Esophagus muscularis mucosa (tissue), 4 donors: Measurements from ENCODE around the gene JPH3. TPM values are rescaled to one million over a fixed set of nuclear protein-coding genes. Genes with fewer than 3 reads are reported as not detected.

Experiments
- DNase-seq: peaks from one replicate; pipeline ENCODE4 v3.0.0-alpha.2; 2017; ENCODE audit errors: extremely low spot score
- H3K27ac ChIP-seq, 4 donors: fragments of 200-600 bp; sonication (generic); replicated peaks in 1 of 4; 1 replicate in 3 of 4; 2 replicates in 1 of 4; pipeline ENCODE4 v1.5.1; 2016 to 2019; ENCODE audit warnings: mild to moderate bottlenecking in 1 of 4
- H3K27me3 ChIP-seq, 4 donors: fragments of 200-600 bp; sonication (generic); one replicate each; pipeline versions ENCODE4 v1.5.1 to v1.6.0; 2016 to 2019
- H3K36me3 ChIP-seq, 4 donors: fragments of 200-600 bp; sonication (generic); one replicate each; pipeline ENCODE4 v1.5.1; 2016 to 2019
- H3K4me1 ChIP-seq, 4 donors: fragments of 200-600 bp; sonication (generic); one replicate each; pipeline ENCODE4 v1.5.1; 2016 to 2019
- H3K4me3 ChIP-seq, 4 donors: fragments of 200-600 bp; sonication (generic); 1 replicate in 2 of 4; 2 replicates in 2 of 4; pipeline ENCODE4 v1.5.1; 2016 to 2019; ENCODE audit warnings: mild to moderate bottlenecking in 4 of 4, moderate library complexity in 1 of 4
- H3K9me3 ChIP-seq, 4 donors: fragments of 200-600 bp; sonication (generic); 1 replicate in 3 of 4; 2 replicates in 1 of 4; pipeline ENCODE4 v1.5.1; 2016 to 2019
- EP300 ChIP-seq: sonication (generic); formaldehyde crosslinking; IDR thresholded peaks from one replicate; pipeline ENCODE4 v1.6.1; 2017; ENCODE audit warnings: antibody characterized with exemption
- POLR2A ChIP-seq: fragments of 450-650 bp; IDR thresholded peaks from one replicate; pipeline ENCODE4 v1.6.1; 2017; ENCODE audit warnings: antibody characterized with exemption, moderate library complexity, mild to moderate bottlenecking, low read depth
- POLR2AphosphoS5 ChIP-seq, 2 donors: sonication (generic); formaldehyde crosslinking; IDR thresholded peaks; one replicate each; pipeline ENCODE4 v1.6.1; 2017; ENCODE audit warnings: antibody characterized with exemption in 2 of 2
- WGBS: methylation state at CpG from one replicate; pipeline ENCODE4 v1.1.5; 2018; 5-methylcytosine and 5-hydroxymethylcytosine counted together
- intact Hi-C: fragments of 100-400 bp; cut with DNase I; formaldehyde crosslinking; loops from one replicate; pipeline ENCODE4 v1.15.1; 2023
- total RNA-seq, 4 donors: library from RNA; depleted of rRNA; stranded (reverse); fragments of >200 nt; gene quantifications; one replicate each; pipeline versions ENCODE4 v1.1.0 to v1.2.1, GENCODE V29; 2016
- TF ChIP-seq, protein P1 (sequence below), 3 experiments: fragments of 200-600 bp in 2 of 3; fragments of 450-650 bp in 1 of 3; sonication (generic) in 2 of 3; IDR thresholded peaks; one replicate each; pipeline ENCODE4 v1.5.1; 2017 to 2019; ENCODE audit warnings: antibody characterized with exemption in 3 of 3, mild to moderate bottlenecking in 2 of 3, moderate library complexity in 1 of 3

JPH3 gene
- total RNA-seq, 4 donors from 2014 or later = 0.42 to 2.2 (median 0.54) TPM

DNA sequence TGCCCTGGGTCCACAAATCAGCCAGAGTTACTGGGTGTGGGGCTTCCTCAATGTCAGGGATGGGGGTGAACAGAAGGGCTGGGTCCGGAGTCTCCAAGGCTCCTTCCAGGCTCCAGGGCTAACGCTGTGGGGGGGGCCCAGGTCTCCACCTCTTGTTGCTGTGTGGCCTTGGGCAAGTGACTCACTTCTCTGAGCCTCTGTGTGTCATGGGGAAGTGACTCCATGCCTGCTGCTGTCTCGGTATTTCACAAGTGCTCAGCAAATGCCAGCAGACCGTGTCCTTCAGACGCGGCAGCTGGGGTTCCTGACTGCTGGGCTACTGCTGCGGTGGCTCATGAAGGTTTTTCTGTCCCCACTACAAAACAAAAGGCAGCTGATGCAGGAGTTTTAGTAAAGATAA is 26.6 kb downstream of the JPH3 start:
- no peaks in the 10 kb centered on the region for H3K36me3 ChIP-seq
- intact Hi-C loops = no loop called here
- H3K9me3 ChIP-seq = peaks cover 0 to 23% (median 10%) of the 10 kb centered on the region in 4 donors
- H3K4me3 ChIP-seq = no peak overlapping the region
- no peaks in the 10 kb centered on the region for H3K4me1 ChIP-seq
- no peak overlapping the region for H3K27ac ChIP-seq
- peaks cover 0 to 67% (median 0%) of the 10 kb centered on the region in 4 donors for H3K27me3 ChIP-seq
- WGBS = 80% methylated on average over 6 of the region's 7 CpGs
- DNase-seq = no peak
- TF ChIP-seq POLR2A = no peak
- TF ChIP-seq POLR2AphosphoS5 (IDR thresholded peaks at IDR 0.05) = no peak
- TF ChIP-seq EP300 = no peak
- TF ChIP-seq, protein P1, sequence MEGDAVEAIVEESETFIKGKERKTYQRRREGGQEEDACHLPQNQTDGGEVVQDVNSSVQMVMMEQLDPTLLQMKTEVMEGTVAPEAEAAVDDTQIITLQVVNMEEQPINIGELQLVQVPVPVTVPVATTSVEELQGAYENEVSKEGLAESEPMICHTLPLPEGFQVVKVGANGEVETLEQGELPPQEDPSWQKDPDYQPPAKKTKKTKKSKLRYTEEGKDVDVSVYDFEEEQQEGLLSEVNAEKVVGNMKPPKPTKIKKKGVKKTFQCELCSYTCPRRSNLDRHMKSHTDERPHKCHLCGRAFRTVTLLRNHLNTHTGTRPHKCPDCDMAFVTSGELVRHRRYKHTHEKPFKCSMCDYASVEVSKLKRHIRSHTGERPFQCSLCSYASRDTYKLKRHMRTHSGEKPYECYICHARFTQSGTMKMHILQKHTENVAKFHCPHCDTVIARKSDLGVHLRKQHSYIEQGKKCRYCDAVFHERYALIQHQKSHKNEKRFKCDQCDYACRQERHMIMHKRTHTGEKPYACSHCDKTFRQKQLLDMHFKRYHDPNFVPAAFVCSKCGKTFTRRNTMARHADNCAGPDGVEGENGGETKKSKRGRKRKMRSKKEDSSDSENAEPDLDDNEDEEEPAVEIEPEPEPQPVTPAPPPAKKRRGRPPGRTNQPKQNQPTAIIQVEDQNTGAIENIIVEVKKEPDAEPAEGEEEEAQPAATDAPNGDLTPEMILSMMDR (IDR thresholded peaks at IDR 0.05) = no peak

GRCh38 chr16:87631067-87631466 is 28.8 kb downstream of the JPH3 start:
- Histone ChIP-seq H3K27me3 (peaks cover 0 to 76% (median 0%) of the 10 kb centered on the region in 4 donors), H3K9me3 (peaks cover 0 to 23% (median 10%) of the 10 kb centered on the region in 4 donors), H3K27ac (no peak overlapping the region), H3K4me1 (peaks cover 9 to 10% (median 9%) of the 10 kb centered on the region in 4 donors), H3K4me3 (no peak overlapping the region), H3K36me3 (no peaks in the 10 kb centered on the region)
- no peak for DNase-seq
- intact Hi-C loops = no loop called here
- TF ChIP-seq POLR2AphosphoS5 (IDR thresholded peaks at IDR 0.05) = no peak
- 83% methylated on average over 2 of the region's 2 CpGs for WGBS

DNA sequence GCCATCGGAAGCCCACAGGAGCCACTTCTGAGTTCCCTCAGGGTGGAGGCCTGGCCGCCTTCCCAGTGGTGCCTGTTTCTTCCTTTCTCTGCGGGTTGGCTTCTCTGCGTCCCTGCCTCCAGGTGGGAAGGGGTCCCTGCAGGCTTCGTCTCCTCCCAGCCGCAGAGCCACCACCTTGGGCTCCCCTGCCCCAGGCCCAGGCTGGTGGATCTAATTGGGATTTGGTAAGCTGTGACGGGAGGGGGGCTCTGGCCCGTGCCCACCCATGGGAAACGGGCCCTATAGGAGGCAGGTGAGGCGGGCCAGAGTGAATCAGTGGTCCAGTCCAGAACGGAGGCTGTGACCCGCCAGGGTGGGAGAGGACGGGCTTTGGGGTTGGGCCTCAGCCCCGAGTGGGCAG is 32.1 kb downstream of the JPH3 start:
- intact Hi-C loops = no loop called here
- peaks cover 0 to 23% (median 10%) of the 10 kb centered on the region in 4 donors for H3K9me3 ChIP-seq
- TF ChIP-seq EP300 (no peak), POLR2A (no peak), POLR2AphosphoS5 (IDR thresholded peaks at IDR 0.05) (no peak)
- TF ChIP-seq, protein P1 (IDR thresholded peaks at IDR 0.05) = no peak
- no peak overlapping the region for H3K4me3 ChIP-seq
- H3K27me3 ChIP-seq = peaks cover 0 to 48% (median 0%) of the 10 kb centered on the region in 4 donors
- H3K4me1 ChIP-seq = peaks cover 11 to 17% (median 15%) of the 10 kb centered on the region in 4 donors
- DNase-seq = no peak
- no peaks in the 10 kb centered on the region for H3K36me3 ChIP-seq
- no peak overlapping the region for H3K27ac ChIP-seq
- WGBS = 82% methylated on average over 13 of the region's 14 CpGs

DNA sequence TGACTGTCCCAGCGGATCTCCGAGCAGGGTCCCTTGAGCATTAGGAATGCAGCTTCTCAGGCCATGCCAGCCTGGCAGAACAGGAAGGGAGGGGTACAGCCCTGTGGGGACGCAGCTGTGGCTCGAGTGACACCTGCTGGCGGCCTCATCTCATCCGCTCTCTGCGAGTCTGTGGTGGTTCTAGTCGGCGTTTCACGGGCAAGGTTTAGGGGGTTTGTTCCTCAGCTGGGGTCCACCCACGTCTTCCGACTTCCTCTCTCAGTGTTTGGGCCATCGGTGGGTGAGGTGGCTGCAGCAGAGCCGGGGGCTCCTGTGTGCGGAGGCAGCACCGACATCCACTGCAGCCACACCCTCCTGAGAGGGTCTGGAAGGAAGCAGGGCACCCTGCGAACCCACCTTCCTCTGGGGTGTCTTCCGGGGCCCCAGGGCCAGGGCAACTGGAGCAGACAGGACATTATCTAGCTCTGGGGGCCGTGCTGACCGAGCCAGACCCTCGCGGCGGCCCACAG is 33.3 kb downstream of the JPH3 start:
- DNase-seq = no peak
- peak overlapping the region in 2 of 4 donors; percentile 23 to 44 for H3K4me3 ChIP-seq
- WGBS = 13% methylated on average over 9 of the region's 23 CpGs

DNA sequence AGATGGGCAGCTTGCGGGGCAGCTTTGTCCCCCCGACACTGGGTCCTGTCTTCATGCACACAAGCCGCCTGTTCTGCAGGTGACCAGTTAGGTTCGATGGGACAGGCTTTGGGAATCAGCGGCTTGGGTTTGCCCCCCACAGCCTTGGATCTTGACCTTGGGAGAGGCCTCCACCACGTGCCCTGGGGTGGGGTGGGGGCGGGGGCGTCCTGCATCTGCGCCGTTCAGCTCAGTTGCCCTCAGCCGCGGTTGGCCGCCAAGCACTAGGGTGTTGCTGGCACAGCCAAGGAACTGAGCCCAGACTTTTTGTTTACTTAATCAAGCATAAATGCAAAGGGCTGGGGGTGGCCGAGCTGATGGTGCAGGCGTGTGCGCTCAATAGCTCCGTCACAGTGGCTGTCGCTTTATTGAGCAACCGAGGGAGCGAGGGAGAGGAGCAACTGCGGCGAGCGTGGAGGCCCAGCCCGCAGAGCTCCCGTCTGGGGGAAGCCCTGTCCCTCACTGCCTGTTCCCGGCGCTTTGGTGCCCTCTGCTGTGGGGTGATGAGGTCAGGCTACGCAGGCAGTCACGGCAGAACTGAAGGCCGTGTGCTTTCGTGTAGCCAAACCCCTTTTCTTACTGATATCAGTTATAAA is 33.9 kb downstream of the JPH3 start:
- TF ChIP-seq, protein P1 (IDR thresholded peaks at IDR 0.05) = peak; percentile 55 to 71 (median 68)
- TF ChIP-seq POLR2A (no peak), POLR2AphosphoS5 (IDR thresholded peaks at IDR 0.05) (no peak), EP300 (no peak)
- H3K36me3 ChIP-seq = no peaks in the 10 kb centered on the region
- H3K27me3 ChIP-seq = peaks cover 0 to 47% (median 0%) of the 10 kb centered on the region in 4 donors
- H3K27ac ChIP-seq = no peak overlapping the region
- WGBS = 10% methylated on average over 22 of the region's 31 CpGs
- DNase-seq = no peak
- H3K4me1 ChIP-seq = peaks cover 11 to 17% (median 15%) of the 10 kb centered on the region in 4 donors
- peaks cover 0 to 8% (median 2%) of the 10 kb centered on the region in 4 donors for H3K9me3 ChIP-seq
- peak overlapping the region in 3 of 4 donors; percentile 14 to 44 (median 23) for H3K4me3 ChIP-seq
- intact Hi-C loops = loop anchor here (2.0 to 5.0 kb wide), 3 partner anchors 43 to 224 kb away; no protein-coding TSS in a partner anchor

More for the DNA sequence above, 33.3 kb downstream of the JPH3 start:
- Histone ChIP-seq H3K36me3 (no peaks in the 10 kb centered on the region), H3K27me3 (peaks cover 0 to 43% (median 0%) of the 10 kb centered on the region in 4 donors), H3K4me1 (peaks cover 11 to 17% (median 15%) of the 10 kb centered on the region in 4 donors), H3K27ac (no peak overlapping the region), H3K9me3 (peaks cover 0 to 13% (median 7%) of the 10 kb centered on the region in 4 donors)
- no peak for TF ChIP-seq POLR2AphosphoS5 (IDR thresholded peaks at IDR 0.05)
- TF ChIP-seq, protein P1 (IDR thresholded peaks at IDR 0.05) = peak in 2 of 3 experiments; percentile 30 to 46
- no peak for TF ChIP-seq EP300
- no peak for TF ChIP-seq POLR2A
- intact Hi-C loops = loop anchor here (2.0 to 5.0 kb wide), 3 partner anchors 43 to 223 kb away; no protein-coding TSS in a partner anchor
